Transverse colon (tissue), 4 donors: ENCODE results near the gene AGMO.

Experiments used
- CTCF ChIP-seq, 5 experiments: fragments of 200-600 bp in 3 of 5; fragments of 450-650 bp in 2 of 5; sonication (generic) in 3 of 5; IDR thresholded peaks; 1 replicate in 2 of 5; 2 replicates in 3 of 5; pipeline ENCODE4 v1.5.1; 2016 to 2017; ENCODE audit warnings: antibody characterized with exemption in 5 of 5, inconsistent platforms in 3 of 5, mild to moderate bottlenecking in 2 of 5, moderate library complexity in 1 of 5
- EP300 ChIP-seq: sonication (generic); formaldehyde crosslinking; IDR thresholded peaks from one replicate; pipeline ENCODE4 v1.6.1; 2017; ENCODE audit warnings: antibody characterized with exemption, low read depth
- POLR2A ChIP-seq: fragments of 450-650 bp; IDR thresholded peaks from one replicate; pipeline ENCODE4 v1.6.1; 2016; ENCODE audit warnings: antibody characterized with exemption, mild to moderate bottlenecking, moderate library complexity
- POLR2AphosphoS5 ChIP-seq, 3 donors: sonication (generic); formaldehyde crosslinking; IDR thresholded peaks; one replicate each; pipeline ENCODE4 v1.6.1; 2016; ENCODE audit warnings: antibody characterized with exemption in 3 of 3

DNA sequence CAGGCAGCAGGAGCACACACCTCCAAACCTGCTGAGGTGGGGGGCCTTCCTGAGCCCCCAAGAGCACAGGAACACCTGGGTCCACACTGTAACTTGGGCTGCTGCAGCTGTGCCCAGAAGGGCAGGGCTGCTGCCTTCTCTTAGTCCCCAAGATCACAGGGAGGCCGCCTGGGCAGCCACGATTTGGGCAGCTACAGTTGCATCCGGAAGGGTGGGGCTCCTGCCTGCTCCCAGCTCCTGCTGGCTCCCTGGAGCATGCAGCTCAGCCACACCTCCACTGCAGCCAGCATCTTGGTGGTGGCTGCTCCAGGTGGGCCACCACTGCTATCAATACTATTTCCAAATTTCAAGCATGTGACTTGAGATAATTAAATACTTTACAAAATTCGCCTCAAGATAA, 38.5 kb upstream of the AGMO start:
- TF ChIP-seq CTCF (IDR thresholded peaks at IDR 0.05): no peak
- TF ChIP-seq POLR2A: no peak
- no peak for TF ChIP-seq POLR2AphosphoS5 (IDR thresholded peaks at IDR 0.05)
- TF ChIP-seq EP300: no peak
